Measurements from ENCODE around the gene MTRF1L.
"Not testable (repeated sequence)": the region's sequence is repeated elsewhere in the genome, so short reads cannot be mapped to it uniquely, and the experiment has no call there.

The MTRF1L gene

DNA sequence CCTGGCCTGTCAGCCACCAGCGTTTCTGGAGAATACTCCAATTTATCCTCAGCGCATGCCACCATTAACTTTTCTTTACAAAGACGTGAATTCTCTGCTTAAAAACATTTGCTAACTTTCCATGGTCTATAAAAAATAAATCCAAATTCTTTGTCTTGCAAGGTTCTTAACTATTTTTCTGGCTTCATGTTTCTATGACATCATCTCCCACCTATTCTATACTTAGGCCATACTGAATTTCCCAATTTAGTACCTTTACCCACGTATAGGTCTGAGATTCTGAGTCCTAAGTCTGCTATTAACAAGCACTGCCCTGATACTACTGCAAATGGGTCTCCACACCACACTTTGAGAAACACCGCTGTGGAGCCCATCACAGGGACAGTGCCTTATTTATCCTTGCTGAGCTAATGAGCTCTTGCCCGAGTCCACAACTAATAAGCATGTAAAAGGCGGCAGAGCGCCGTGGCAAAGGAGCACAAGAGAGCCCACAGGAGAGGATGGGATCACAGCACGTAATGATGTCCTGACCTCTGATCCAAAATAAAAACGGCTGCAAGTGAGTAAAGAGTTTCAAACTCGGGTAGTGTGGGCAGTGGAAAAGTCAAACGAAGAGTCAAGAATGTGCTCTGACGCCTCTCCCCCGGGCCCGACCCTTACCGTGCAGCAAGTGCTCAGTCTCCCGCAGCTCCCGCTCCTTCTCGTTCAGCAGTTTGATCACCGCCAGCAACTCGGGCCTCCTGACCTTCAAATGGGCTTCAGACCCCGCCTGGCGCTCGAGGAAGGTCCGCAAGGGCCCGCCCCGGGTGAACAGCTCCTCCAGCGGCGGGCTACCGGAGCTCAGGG lies 519 bp downstream of the MTRF1L start:
- no peak for DNase-seq

DNA sequence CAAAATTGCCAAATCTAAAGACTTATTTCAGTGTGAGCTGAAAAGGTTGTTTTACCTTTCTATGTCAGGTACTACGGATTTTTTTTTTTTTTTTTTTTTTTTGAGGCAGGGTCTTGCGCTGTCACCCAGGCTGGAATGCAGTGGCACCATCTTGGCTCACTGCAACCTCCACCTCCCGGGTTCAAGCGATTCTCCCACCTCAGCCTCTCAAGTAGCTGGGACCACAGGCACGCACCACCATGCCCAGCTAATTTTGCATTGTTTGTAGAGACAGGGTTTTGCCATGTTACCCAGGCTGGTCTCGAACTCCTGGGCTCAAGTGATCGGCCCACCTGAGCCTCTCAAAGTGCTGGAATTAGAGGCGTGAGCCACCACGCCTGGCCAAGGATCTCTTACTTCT lies 1.7 kb downstream of the MTRF1L start:
- not testable (repeated sequence) for DNase-seq

DNA sequence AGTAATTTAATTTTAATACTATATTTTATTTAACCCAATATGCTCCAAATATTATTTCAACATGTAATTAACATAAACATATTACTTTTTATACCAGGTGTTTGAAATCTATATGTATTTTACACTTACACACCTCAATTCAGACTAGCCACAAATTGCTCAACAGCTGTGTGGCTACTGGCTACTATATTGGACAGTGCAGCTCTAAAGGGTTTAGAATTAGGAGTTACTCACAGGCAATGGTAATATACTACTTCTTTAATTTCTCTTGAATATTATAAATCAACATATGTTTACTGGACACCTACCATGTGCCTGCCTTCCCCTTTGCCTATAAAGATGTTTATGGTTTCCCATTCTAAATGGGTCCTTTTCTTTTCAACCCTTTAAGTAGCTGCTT lies 2.3 kb downstream of the MTRF1L start:
- no peak for DNase-seq

GRCh38 chr6:152999538-152999937 lies 3.0 kb downstream of the MTRF1L start:
- not testable (repeated sequence) for DNase-seq

DNA sequence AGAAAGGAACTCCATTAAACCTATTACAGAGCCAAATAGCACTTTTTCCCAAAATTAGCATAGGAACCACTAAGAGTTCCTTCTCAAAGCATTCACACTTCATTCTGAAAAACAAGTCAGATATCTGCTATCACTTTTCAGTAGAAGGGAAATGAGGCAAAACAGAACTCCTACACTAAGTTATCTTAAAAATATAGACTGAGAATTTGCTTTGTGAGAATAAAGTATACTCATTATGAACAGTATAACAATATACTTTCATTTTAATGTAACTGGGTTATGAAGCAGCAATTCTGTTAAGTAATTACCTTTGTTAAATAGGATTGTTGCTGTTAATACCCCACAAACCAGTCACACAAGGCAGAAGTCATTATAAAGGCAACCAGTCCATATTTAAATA lies 8.7 kb downstream of the MTRF1L start:
- DNase-seq: no peak

DNA sequence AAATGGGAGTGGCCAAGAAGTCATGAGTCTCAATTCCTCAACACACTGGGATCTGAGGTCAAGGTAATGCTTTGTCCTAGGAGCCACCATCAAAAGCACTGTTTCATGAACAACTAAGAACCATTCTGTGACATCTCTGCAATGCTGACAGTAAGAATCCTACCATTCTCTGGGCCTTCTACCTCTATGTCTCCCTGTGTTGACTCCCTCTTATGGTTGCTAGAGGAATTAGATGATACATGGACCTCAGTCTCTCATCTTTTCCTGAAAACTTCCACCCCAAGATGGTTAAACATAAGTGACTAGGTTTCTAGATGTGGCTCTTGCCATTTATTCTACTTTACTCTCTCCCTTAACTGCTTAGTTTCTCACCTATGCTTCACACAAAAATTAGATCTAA lies 9.1 kb downstream of the MTRF1L start:
- DNase-seq: no peak

- DNase-seq: no peak
These were observed 15.5 kb downstream of the MTRF1L start for GRCh38 chr6:152986978-152987377.

DNA sequence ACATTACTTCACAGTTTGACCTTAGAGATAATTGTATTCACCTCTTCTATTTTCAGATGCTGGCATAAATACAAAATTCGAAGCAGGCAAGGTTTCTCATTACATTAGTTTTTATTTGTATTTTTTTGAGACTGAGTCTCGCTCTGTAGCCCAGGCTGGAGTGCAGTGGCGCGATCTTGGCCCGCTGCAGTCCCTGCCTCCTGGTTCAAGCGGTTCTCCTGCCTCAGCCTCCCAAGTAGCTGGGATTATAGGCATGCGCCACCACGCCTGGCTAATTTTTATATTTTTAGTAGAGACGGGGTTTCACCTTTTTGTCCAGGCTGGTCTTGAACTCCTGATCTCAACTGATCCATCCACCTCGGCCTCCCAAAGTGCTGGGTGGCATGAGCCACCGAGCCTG lies 17.2 kb downstream of the MTRF1L start:
- DNase-seq: not testable (repeated sequence)

- DNase-seq: no peak
These were observed 18.0 kb downstream of the MTRF1L start for GRCh38 chr6:152984513-152984872.

- DNase-seq: peak; percentile 89
These were observed 18.6 kb downstream of the MTRF1L start for GRCh38 chr6:152983637-152984512.

DNA sequence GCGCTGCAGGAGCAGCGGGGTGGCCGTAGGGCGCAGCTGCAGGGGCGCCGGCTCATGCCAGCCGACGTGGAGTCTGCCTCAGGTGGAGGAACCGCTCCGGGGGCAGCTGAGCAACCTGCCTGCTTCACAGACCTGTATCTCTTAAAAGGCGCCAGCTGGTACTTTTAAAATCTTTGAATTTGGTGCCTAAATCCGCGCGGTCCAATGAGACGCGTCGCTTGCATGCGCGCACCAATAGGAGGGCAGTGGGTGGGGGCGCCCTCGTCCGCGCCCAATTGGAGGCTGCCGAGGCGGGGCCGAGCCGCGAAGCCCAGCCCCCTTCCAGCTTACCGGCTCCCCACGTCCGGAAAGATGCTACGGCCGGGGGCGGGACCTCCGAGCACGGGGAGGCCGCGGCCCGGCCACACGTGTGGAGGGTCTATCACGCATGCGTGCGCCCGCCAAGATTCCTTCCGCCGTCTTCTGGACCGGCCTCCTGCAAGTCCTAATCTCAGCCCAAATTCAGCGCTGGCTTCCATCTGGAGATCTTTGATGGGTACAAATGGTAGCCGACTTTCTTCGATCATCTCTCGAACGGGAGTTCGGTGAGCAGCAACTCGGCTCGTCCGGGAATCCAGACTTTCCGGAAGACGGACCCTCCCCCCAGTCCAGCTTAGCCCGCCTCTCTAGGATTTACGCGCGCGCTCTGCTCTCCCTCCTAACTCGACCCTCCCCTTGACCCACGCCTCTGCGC lies 19.4 kb downstream of the MTRF1L start, which contains the start of gene FBXO5:
Gene FBXO5, minus strand, starts transcription at position 138 of the 733 bp plus-strand sequence. Its CDS starts 82 bp downstream, at position 56.
- peak; percentile 96 for DNase-seq

DNA sequence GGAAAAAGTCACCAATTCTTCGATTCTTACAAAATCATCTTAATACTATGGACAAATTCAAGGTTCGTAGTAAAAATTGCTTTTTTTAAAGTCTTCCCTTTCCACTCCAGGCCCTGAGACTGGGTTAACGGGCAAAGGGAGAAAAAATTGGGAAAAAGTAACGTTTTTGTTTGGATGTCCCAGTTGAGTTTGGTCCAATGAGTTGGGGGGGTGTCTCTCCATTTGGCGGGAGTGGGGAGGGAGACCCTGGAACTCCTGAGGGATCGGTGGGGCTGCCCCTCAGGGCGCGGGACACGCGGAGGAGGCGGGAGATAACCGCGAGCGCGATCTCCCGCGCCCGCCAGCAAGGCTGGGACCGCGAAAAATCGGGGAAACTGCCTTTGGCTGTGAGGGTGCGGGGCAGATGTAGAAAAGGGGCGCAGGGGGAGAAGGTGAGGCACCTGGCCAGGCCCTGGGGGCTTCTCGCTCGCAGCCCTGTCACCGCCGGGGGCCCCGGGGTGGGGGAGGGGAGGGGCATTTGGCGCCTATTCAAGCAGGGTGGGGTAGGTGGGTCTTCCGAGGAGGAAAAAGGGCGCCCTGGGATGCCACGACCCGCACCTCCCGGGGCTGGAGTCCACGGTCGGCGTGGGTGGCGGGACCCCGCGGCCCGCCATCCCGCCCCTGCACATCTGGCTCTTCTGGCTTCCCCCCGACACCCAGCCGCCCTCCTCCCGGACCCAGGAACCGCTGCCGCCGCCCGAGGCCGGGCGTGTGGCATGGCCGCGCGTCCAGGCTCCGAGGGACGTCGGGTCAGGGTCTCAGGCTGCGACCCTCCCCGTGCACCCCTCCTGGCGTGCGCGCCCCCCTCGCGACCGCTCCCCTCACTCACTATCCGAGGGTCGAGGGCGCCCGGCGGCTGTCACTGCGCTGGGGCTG lies 20.3 kb downstream of the MTRF1L start:
- DNase-seq: peak; percentile 43

DNA sequence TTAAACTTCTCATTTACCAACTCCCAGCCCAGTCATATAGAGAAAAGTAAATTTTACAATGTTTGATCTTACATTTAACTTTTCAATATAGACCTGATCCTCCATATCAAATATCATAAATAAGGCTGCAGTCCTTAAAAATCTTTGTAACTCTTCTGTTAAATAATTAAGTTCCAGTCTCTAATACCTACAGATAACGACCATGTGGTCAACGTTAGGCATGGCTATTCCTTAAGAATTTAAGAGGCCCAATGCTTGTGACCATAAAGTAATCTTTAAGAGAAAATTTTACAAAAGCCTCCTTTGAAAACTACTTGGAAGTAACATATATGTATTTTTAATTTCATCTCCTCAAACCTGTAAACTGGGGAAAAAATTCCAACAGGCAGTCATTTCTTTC lies 21.3 kb downstream of the MTRF1L start:
- DNase-seq: no peak

DNA sequence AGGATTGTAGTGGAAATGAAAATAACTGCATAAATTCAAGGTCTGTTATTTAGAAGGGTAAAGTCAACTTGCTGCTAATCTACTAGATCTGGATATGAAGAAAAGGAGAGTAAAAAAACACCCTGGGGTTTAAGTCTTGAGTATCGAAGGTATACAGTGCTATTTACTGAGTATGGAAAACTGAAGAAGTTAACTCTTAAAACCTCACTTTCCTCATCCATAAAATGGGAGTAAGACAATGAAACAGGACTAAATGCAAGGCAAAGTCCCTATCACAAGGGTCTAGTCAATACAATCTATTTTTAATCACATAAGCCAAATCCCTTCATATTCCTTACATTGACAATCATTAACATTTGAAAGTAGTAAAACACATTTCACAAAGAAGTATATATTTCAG lies 21.9 kb downstream of the MTRF1L start:
- no peak for DNase-seq

DNA sequence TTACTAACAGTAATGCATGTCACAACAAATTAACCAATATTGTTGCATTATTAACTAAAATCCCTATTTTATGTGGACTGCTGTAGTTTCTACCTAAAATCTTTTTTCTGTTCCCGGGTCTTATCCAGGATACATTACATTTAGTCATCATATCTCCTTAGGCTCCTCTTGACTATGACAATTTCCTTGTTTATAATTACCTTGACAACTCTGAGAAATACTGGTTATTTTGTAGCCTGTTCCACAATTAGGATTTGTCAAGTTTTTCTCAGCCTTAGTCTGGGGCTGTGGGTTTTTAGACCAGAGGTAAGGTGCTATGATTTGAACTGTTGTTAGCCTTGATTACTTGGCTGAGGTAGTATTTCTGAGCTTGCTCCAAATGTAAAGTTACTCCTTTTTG lies 23.4 kb downstream of the MTRF1L start:
- DNase-seq: no peak

DNA sequence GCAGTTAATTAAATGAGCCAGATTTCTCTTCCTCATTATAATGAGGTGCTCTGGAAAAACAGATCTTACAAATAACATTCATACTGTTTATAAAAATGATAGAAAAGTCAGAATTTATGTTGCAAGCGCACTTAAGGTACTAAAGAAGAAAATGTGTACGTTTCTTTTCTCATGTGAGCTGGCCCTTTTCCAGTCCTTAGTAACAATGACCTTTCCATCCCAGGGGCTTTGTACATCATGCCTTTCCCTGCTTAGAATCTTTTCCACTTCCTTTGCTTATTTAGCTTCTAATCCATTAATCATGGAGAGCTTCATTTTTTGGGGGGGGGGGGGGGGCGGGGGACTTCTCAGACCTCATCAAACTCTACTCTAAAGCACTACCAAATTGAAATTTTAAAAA lies 24.5 kb downstream of the MTRF1L start:
- DNase-seq: no peak

GRCh38 chr6:152977556-152977955 lies 25.0 kb downstream of the MTRF1L start:
- no peak for DNase-seq

- no peak for DNase-seq
These were observed 25.8 kb downstream of the MTRF1L start for GRCh38 chr6:152976749-152977148.

- DNase-seq: no peak
These were observed 27.1 kb downstream of the MTRF1L start for GRCh38 chr6:152975204-152975915.

DNA sequence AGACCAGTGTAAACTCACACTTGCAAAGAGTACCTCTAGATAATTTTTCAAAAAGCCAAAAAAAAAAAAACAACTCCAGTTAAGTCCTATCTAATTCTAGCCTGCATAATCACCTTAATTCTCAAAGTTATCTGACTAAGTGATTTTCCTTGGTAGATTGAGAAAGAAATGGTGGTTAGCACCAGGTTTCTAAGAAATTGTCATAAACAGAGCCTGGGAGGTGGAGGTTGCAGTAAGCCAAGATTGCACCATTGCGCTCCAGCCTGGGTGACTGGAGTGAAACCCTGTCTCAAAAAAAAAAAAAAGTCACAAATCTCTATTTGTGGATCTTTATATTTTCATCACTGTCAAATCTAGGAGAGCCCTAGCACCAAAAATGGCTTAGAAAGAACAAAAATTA lies 28.6 kb downstream of the MTRF1L start:
- DNase-seq: no peak

GRCh38 chr6:152969688-152970418 lies 32.7 kb downstream of the MTRF1L start:
- no peak for DNase-seq

Data from NCI-H2171 (cell line).